ENCODE results near the gene IL17F. TPM values are rescaled to one million over a fixed set of nuclear protein-coding genes. Genes with fewer than 3 reads are reported as not detected.
A peak's percentile ranks its signal among the peaks of the same experiment; 100 is the strongest.

IL17F gene
- not detected for total RNA-seq

DNA sequence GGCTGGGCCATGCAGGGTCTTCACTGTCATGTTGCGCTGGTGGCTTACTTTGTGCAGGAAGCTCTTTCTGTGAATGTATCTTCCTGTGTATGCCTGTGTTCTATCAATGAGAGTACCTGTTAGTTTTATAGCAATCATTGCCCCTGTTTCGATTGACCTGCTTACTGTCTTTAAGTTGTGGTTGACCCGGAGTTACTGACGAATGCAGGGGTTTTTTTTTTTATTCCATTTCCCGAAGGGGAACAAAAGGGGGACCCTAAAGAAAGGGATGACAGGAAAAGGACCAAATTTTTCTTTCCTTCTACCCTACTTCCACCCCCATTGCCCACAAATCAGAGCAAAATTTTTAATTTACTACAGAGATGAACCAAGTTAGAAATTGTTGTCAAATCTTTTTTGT, at the start of gene IL17F:
TSS of gene IL17F (minus strand) at position 101 of the 400 bp plus-strand sequence. CDS start at position 30, 71 bp downstream.
- Histone ChIP-seq H3K9me3 (no peaks in the 10 kb centered on the region), H3K4me1 (no peaks in the 10 kb centered on the region), H3K36me3 (no peaks in the 10 kb centered on the region), H3K27ac (no peak within 1 kb of the TSS), H3K27me3 (no peaks in the 10 kb centered on the region), H3K4me3 (no peak within 1 kb of the TSS)
- 81 to 85% methylated on average over 5 of the region's 5 CpGs for WGBS, 2 donors
- DNase-seq (no peak), ATAC-seq (ENCODE audit: low FRiP score in 2 of 2) (no peak)
- TF ChIP-seq, protein P1, sequence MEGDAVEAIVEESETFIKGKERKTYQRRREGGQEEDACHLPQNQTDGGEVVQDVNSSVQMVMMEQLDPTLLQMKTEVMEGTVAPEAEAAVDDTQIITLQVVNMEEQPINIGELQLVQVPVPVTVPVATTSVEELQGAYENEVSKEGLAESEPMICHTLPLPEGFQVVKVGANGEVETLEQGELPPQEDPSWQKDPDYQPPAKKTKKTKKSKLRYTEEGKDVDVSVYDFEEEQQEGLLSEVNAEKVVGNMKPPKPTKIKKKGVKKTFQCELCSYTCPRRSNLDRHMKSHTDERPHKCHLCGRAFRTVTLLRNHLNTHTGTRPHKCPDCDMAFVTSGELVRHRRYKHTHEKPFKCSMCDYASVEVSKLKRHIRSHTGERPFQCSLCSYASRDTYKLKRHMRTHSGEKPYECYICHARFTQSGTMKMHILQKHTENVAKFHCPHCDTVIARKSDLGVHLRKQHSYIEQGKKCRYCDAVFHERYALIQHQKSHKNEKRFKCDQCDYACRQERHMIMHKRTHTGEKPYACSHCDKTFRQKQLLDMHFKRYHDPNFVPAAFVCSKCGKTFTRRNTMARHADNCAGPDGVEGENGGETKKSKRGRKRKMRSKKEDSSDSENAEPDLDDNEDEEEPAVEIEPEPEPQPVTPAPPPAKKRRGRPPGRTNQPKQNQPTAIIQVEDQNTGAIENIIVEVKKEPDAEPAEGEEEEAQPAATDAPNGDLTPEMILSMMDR (IDR thresholded peaks at IDR 0.05), result no peak

DNA sequence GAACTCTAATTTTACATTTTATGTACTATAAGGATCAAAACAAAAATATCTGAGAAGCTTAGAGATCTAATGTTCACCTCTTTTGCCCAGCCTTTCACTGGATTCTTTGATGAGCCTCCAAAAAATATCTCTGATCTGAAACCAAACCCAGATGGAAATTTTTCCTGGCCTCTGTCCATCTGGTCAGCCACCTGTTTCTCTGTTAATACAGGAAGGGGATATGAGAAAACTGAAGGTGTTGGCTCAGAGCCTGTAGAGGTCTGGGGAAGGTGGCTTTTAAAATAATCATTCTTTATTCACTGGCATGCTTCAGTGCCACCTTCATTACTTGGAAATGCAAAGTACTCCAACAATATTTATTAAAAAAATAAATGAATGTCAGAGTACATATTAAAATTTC, 48.8 kb upstream of the IL17F start:
- H3K36me3 ChIP-seq, result no peaks in the 10 kb centered on the region
- no peaks in the 10 kb centered on the region for H3K27me3 ChIP-seq
- DNase-seq (no peak), ATAC-seq (ENCODE audit: low FRiP score in 2 of 2) (no peak)
- H3K27ac ChIP-seq, result no peak overlapping the region
- no peaks in the 10 kb centered on the region for H3K9me3 ChIP-seq
- H3K4me1 ChIP-seq, result no peaks in the 10 kb centered on the region
- no peak overlapping the region for H3K4me3 ChIP-seq
- TF ChIP-seq POLR2A (IDR thresholded peaks at IDR 0.05) (no peak), EP300 (IDR thresholded peaks at IDR 0.05) (no peak), POLR2AphosphoS5 (IDR thresholded peaks at IDR 0.05) (no peak)
- TF ChIP-seq, protein P1 (IDR thresholded peaks at IDR 0.05), result no peak

DNA sequence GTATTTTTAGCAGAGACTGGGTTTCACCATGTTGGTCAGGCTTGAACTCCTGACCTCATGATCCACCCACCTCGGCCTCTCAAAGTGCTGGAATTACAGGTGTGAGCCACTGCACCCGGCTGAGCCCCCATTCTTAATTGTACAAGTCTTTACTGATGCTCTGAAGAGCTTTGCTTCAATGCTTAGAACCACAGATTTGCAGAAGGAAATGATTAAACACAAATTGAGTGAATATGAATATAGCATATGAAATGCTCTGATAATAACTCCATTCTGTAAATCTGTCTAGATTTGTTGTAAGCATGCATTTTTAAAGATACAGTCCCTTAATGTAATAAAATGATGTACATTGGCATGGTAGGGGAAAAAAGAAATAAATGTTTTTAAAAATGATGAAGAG, 44.5 kb upstream of the IL17F start:
- H3K27me3 ChIP-seq, result no peaks in the 10 kb centered on the region
- WGBS, 2 donors, result 72 to 74% methylated on average over 2 of the region's 2 CpGs
- DNase-seq (no peak), ATAC-seq (ENCODE audit: low FRiP score in 2 of 2) (no peak)
- TF ChIP-seq EP300 (IDR thresholded peaks at IDR 0.05), result no peak
- TF ChIP-seq, protein P1 (IDR thresholded peaks at IDR 0.05), result no peak
- TF ChIP-seq POLR2A (IDR thresholded peaks at IDR 0.05), result no peak
- TF ChIP-seq POLR2AphosphoS5 (IDR thresholded peaks at IDR 0.05), result no peak
- H3K4me1 ChIP-seq, result peaks cover 2 to 11% (median 5%) of the 10 kb centered on the region in 4 donors
- H3K36me3 ChIP-seq, result no peaks in the 10 kb centered on the region
- H3K27ac ChIP-seq, result no peak overlapping the region
- no peaks in the 10 kb centered on the region for H3K9me3 ChIP-seq
- no peak overlapping the region for H3K4me3 ChIP-seq

DNA sequence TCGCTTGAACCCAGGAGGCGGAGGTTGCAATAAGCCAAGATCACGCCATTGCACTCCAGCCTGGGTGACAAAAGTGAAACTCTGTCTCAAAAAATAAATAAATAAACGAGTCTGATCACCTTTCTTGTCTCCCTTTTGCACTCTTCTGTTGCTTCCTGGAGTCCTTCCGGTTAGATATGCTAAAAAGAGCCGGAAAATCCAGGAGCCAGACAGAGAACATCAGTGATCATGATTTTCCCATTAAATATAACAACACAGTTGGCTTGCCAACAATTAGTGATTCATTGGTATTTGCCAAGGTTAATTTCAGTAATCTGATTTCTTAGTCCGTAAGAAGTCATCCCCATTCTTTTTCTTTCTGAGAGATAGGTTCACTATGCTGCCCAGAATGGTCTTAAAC, 43.9 kb upstream of the IL17F start:
- DNase-seq, result no peak
- peaks cover 8 to 17% (median 11%) of the 10 kb centered on the region in 4 donors for H3K4me1 ChIP-seq
- H3K4me3 ChIP-seq, result no peak overlapping the region
- H3K36me3 ChIP-seq, result no peaks in the 10 kb centered on the region
- no peak overlapping the region for H3K27ac ChIP-seq
- no peaks in the 10 kb centered on the region for H3K9me3 ChIP-seq
- no peak for ATAC-seq (ENCODE audit: low FRiP score in 2 of 2)
- H3K27me3 ChIP-seq, result no peaks in the 10 kb centered on the region
- WGBS, 2 donors, result 89 to 90% methylated on average over 7 of the region's 7 CpGs
- TF ChIP-seq, protein P1 (IDR thresholded peaks at IDR 0.05), result no peak
- TF ChIP-seq POLR2A (IDR thresholded peaks at IDR 0.05) (no peak), POLR2AphosphoS5 (IDR thresholded peaks at IDR 0.05) (no peak), EP300 (IDR thresholded peaks at IDR 0.05) (no peak)

DNA sequence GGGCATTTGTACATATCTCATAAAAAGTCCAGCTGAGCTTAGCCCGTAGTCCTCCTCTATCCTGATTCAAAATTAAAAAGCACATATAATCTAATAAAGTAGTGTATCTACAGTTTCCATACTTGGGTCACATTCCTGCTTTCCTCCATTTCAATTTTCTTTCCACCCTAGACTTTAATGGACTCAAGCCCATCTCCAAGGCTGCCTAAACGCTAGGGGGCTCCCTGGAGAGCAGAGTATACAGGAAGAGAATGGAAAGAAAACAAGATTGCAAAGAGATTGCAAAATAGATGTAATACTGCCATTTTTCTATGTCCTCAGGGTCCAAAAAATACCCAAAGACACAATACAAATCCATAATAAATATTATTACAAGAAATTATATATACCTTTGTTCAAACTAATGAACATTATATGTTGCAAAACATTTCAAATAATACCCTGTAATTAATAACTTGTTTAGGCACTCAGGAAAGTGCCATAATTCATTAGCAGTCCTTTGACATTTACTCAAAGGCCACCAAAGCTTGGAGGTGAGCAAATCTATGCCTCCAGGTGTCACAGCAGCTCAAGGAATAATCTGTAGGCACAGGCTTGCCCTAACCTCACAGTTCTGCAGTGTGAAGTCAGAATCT, 42.6 kb upstream of the IL17F start:
- peaks cover 9 to 19% (median 14%) of the 10 kb centered on the region in 4 donors for H3K4me1 ChIP-seq
- no peak for ATAC-seq (ENCODE audit: low FRiP score in 2 of 2)
- 18 to 23% methylated on average over 2 of the region's 2 CpGs for WGBS, 2 donors
- H3K36me3 ChIP-seq, result peaks cover 1 to 8% (median 5%) of the 10 kb centered on the region in 4 donors
- no peak overlapping the region for H3K27ac ChIP-seq
- peak in 1 of 2 donors; percentile 73 for DNase-seq
- no peaks in the 10 kb centered on the region for H3K27me3 ChIP-seq
- no peaks in the 10 kb centered on the region for H3K9me3 ChIP-seq
- no peak for TF ChIP-seq POLR2A (IDR thresholded peaks at IDR 0.05)
- TF ChIP-seq, protein P1 (IDR thresholded peaks at IDR 0.05), result peak; percentile 30 to 62 (median 48)
- no peak overlapping the region for H3K4me3 ChIP-seq
